ENCODE results near the gene TPP1.

Gene TPP1

DNA sequence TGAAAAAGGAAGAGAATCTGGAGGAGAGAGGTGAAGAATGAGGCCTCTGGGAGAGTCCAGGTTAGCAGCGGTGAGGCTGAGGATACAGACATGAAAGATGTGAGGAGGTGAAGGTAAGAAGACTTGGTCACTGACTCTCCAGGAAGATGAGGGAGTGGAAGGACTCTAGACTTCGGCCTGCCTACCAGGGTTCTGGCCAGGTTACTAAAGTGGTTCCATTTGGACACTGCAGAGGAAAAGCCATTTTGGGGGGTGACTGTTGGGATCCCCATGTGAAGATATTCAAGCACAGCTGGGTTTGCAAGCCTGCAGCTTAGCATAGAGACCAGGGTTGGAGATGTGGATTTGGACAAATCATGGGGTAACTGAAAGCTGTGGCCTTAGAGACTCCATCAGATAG, 28.6 kb upstream of the TPP1 start:
- in situ Hi-C loops (cut with MboI; ENCODE audit: low sequenced_read_pairs): no loop called here

DNA sequence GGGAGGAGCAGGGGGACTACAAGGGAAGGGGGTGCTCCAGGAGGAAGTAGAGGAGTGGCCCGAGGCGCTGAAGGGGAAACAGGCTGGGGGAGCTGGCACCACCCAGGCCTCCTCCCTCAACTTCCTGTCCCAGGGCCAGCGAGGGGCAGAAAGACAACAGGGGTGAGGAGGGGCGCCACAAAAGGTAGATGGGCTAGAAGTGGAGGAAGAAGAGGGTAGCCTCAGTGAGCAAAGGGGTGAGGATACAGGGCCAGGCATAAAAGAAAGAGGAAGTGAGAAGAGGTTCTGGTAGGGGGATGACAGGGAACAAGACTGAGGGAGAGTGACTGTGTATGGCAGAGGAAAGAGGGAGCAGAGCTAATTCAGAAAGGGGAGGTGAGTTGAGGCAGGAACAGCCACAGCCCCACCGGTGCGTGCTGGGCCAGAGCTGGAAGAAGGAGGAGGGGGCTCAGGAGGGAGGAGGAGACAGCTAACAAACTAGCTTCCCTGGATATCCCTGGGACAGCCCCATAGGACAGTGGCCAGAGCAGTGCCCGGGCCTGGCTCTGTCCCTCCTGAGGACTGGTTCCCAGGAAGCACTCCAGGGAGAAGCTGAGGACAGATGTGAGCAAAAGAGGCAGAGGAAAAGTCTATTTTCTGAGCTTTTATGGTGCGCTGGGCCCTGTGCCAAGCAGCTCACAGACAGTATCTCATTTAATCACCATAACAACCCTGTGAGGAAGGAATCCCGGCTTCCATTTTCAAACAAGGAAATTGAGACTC, 27.9 kb upstream of the TPP1 start:
- in situ Hi-C loops (cut with MboI; ENCODE audit: low sequenced_read_pairs): no loop called here

DNA sequence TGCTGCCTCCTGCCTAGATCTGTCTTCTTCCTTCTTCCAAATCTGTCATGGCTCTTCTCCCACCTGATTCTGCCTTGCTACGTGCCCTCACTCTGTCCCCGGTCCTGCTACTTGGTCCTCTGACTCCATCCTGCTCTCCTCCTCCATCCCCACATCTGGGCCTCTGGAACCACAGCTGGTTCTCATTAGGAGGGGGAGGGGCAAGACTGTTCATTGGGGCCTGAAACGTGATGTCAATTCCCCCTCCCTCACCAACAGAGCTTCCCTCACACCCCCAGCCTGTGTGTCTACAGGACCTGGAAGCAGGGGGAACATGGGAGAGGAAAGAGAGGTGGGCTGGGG, 27.3 kb upstream of the TPP1 start:
- in situ Hi-C loops (cut with MboI; ENCODE audit: low sequenced_read_pairs): no loop called here

DNA sequence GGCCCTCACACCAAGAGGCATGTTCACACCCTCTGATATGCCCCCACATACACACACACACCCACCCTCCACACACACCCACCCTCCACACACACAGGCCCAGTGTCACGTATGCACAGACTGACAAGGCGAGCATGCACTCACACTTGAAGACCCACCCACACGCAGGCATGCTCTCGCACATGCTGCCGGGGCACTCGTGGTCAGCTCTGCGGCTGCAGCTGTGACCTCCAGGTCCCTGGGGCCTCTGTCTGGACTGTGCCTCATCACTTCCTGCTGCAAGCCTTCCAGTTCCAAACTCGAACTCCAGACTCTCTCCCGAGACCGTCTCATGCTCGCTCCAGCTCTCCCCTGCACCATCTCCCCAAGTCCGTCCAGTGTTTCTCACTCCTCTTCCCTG, 26.8 kb upstream of the TPP1 start:
- in situ Hi-C loops (cut with MboI; ENCODE audit: low sequenced_read_pairs): no loop called here

DNA sequence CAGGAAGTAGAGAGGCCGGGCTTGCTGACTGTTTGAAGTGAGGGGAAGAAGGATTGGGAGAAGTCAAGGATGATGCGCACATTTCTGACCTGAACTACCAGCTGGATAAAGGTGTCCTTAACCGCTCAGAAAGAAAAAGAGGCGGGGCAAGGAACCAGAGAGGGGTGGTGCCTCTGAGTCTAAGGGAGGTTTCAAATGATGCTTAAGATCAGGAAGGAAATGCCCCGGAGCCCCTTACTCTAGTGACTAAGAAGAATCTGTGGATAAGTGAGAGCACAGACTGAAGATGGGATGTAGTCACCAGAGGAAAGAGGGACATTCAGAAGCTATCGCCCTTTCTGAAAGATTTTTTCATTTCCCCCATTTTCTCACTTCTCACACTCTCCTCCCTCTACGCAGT, 23.7 kb upstream of the TPP1 start:
- in situ Hi-C loops (cut with MboI; ENCODE audit: low sequenced_read_pairs): no loop called here

DNA sequence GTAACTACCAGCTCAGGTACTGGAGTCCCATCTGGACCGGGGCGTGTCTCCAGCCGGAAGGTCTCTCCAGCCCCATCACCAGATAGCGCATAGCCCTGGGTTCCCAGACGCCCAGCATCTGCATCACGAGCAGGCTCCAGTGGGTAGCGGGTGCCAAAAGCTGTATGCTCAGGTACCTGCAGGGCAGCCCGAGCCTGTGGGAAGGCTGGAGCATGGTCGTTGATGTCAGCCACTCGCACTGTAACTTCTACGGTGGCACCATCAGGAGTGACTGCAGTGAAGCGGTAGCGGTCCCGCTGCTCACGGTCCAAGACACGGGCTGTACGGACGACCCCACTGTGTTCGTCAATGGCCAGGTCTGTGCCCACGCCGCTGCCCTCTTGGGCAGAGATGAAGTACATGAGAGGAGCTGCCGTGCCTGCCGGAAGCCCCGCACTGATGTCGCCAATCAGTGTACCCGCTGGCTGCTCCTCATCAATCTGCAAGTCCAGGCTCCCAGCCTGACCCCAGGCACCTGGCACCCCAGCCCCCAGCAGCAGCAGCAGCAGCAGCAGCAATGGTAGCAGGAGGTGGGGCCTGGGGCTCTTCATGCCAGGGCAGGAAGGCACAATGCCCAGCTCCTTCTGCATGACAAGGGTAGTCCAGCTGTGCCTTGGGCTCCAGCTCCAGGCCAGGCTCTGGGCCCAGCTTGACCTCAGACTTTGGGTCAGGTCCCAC, 21.9 kb upstream of the TPP1 start:
- in situ Hi-C loops (cut with MboI; ENCODE audit: low sequenced_read_pairs): no loop called here

DNA sequence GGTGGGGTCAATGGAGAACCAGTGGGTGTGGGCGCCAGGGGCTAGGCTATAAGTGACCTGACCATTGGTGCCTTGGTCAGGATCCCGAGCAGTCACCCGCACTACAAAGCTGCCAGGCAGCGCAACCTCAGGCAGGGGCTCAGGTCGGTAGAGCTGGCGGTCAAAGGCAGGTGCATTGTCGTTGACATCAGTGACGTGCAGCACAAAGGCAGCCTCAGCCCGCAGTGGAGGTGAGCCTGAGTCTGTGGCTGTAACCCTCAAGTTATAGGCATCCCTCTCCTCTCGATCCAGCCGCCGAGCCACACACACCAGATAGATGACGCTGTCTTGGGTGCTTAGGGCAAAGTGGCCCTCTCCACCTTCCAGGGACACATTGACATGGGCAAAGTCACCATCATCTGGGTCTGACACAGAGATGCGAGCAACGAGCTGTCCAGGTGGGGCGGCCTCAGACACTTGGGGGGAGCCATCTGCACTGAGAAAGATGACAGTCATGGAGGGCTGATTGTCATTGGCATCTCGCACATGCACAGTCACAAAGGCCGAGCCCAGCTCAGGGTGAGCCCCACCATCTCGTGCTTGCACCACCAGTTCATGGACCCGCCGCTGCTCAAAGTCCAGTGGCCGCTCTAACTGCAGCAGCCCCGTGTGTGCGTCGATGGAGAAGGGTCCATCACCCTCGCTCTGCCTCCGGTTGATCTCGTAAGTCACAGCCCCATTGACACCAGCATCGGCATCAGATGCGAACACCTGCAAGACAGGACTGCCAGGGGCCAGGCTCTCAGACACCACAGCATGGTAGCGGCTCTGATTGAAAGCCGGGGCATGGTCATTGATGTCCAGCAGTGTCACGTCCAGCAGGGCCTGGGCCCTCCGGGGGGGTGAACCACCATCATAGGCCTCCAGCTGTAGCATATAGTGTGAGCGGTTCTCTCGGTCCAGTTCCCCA, 21.1 kb upstream of the TPP1 start:
- in situ Hi-C loops (cut with MboI; ENCODE audit: low sequenced_read_pairs): no loop called here

DNA sequence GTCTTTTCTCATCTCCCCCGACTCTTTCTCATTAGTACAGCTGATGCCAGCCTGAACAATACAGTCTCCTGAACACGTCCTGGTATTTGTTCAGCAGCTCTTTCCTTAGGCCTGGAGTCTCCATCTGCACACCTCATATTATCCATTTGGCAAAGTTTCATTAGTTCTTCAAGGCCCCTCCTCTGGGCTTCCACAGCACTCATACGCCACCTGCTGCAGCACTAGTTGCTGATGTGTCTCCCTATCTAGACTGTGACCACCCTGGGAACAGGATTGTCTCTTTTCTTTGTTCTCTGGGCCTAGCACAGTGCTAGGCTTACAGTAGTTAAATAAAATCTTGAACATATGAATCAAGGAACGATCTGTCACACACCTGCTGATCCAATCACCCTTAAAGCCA, 19.2 kb upstream of the TPP1 start:
- in situ Hi-C loops (cut with MboI; ENCODE audit: low sequenced_read_pairs): no loop called here

DNA sequence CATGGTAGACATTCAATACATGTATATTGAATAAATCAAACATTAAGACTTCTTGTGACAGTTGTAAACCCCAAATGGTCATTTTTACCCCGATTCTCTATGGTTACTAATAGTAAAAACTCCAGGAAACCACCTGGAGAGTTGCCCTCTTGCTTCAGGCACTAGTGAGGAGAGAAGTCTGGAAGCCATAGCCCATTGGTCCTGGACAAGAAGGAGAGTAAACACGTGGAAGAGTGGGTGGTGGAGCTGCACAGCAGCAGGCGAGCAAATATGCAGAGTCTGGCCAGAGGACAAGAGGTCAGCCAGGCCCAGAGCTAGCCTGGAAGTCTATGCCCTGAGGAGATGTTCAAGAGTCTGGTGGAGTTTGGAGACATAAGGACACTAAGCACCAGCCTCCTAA, 18.6 kb upstream of the TPP1 start:
- in situ Hi-C loops (cut with MboI; ENCODE audit: low sequenced_read_pairs): no loop called here

DNA sequence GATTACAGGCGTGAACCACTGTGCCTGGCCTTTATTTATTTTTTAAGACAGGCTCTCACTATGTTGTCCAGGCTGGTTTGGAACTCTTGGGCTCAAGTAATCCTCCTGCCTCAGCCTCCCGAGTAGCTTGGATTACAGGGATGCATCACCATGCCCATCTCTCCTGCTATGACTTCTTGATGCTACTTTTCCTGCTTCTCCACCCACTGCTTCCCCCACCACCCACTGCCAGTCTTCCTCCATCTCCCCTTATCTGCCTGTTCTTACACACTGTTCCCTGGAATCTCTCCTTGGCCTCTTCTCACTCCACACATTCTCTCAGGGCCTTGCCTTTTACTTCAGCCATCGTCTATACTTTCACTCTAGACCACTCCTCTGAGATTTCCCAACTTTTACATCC, 17.3 kb upstream of the TPP1 start:
- in situ Hi-C loops (cut with MboI; ENCODE audit: low sequenced_read_pairs): no loop called here

DNA sequence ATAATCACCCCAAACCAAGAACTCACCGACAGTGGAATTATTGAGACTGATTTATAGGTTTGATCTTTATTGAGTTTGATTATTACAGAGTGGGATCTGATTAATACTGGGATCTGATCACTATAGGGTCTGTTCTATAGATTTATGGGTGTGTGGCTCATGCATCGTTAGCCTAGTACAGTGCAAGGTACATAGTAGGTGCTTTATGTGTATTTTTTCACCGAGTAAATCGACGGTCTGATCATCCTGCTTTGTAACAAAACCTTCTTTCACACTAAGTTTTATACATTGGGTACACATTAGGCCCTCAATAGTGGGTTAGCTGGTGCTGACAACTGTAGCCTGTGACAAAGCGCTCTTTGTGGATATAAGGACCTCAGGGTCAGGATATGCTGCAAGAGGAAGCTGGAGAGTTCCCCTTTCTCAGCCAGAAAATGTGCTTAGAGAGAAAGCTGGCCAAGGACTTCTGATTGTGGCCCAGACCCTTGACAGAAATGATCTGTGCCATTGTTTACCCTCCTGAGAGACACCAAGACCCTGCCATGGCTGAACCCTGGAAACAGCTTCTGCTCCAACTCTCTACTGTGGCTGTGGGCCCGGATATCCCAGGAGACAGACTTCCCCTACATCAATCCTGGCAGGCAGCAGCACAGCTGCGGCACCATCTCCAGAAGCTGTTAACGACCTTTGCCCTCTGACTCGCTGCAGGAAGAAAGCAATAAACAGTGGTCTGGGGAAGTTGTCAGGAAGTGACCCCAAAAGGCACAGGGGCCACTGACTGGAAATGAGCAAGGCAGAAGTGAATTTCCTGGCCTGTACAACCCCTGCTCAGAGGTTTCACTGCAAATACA, 16.1 kb upstream of the TPP1 start:
- in situ Hi-C loops (cut with MboI; ENCODE audit: low sequenced_read_pairs): no loop called here

DNA sequence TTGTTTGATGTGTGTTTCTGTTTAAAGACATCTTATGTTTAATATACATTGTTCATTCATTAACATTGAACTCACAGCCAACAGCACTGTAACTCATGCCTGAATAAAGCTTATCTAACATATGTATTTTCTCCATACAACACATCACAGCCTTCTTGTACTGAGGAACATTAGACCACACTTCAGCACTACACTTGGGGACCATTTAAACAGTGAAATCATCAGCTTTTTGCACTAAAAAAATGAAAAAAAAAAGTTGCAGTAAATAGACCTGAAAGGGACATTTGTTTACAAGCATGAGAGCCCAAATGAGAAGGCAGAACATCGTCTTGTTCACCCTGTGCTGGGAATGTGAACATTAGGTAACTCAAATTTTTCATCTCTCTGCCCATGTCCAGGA, 15.3 kb upstream of the TPP1 start:
- in situ Hi-C loops (cut with MboI; ENCODE audit: low sequenced_read_pairs): no loop called here

DNA sequence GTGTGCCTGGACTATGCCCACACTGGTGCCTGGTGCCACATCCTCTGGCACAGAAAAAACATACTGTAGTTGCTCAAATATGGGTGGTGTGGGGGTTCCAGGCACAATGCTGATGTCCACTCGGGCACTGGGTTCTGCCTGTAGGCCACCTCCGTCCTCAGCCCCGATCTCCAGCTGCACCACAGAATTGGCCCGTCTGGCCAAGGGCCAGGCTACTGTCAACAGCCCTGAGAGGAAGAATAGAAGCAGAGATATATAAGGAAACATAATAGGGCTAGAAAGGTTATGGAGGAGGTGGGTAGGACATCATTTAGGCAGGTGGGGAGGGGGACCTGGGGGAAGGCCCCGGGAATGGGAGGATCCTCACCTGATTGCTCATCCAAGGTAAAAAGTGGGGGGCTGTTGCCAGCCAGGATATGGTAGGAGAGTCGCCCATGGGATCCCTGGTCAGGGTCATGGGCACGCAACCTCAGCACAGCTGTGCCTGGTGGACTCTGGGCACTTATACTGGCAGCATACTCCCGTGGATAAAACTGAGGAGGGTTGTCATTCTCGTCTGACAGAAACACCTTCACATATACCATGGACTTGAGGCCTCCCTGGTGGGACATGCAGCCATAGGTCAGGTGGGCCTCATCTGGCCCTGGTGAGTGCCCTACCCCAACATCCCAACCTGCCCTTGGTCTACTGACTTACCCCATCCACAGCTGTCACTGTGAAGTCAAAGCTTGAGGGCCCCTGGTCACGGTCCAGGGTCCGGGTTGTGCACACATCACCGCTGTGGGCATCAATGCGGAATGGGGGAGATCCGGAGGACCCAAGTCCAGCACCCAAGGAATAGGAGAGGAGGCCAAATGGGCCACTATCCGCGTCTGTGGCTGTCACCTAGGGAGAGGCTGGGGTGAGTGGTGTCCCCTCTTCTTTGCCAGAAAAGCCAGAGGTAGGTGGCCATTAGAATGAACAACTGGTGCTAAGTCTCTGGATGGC, 14.5 kb upstream of the TPP1 start:
- in situ Hi-C loops (cut with MboI; ENCODE audit: low sequenced_read_pairs): no loop called here

DNA sequence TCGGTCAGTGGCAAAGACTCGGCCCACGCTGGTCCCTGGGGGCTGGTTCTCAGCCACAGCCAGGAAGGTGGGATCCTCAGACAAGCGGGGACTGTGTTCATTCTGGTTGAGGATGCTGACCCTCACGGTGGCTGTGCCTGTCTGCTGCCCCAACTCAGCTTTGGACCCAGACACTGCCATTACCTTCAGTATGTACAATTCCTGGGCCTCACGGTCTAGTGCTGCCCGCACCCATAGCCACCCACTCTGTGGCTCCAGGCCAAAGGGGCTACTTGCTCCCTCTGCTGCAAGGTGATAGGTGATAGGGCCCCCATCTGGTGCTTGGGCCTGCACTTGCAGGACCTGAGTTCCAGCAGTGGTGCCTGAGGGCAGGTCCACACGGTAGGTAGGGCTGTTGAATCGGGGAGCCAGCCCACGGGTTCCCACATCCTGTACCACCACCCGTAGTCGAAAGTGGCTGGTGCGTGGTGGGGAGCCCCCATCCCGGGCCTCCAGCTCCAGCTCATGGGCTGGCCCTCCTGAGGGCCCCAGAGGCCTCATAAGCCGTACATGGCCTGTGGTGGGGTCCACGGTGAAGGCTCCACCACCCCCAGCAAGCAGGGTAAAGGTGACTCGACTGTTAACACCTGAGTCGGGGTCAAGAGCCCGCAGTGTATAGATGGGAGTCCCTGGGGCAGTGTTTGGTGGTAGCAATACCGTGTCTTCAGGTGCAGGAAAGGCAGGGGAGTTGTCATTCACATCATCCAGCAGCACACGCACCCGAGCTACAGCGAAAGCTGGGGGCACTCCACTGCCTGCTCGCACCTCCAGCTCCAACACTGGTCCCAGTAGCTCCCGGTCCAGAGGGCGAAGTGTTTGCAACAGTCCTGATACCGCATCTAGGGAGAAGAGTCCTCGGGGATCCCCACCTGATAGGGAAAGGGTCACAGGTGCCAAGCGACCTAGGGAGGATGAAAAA, 13.2 kb upstream of the TPP1 start:
- in situ Hi-C loops (cut with MboI; ENCODE audit: low sequenced_read_pairs): no loop called here

DNA sequence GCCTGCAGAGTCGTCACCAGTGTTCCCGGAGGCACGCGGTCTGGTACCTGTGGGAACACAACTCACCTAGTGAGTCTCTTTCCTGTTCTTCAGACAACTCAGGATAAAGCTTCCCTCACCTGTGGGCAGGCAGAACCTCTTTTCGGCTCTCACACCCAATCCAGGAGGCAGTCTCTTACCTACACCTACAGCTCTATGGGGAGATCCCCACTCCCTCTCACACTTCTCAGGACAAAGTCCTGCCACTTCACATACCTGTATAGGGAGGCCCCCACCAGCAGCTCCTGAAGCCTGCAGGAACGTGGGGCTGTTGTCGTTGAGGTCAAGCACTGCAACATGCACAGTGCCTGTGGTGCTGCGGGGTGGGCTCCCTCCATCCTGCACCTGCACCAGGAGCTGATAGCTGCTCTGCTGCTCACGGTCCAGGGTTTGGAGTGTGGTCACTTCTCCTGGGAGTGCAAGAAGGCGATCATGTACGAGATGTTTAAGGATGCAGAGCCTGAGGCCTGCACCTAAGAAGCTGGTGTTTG, 12.2 kb upstream of the TPP1 start:
- in situ Hi-C loops (cut with MboI; ENCODE audit: low sequenced_read_pairs): no loop called here

DNA sequence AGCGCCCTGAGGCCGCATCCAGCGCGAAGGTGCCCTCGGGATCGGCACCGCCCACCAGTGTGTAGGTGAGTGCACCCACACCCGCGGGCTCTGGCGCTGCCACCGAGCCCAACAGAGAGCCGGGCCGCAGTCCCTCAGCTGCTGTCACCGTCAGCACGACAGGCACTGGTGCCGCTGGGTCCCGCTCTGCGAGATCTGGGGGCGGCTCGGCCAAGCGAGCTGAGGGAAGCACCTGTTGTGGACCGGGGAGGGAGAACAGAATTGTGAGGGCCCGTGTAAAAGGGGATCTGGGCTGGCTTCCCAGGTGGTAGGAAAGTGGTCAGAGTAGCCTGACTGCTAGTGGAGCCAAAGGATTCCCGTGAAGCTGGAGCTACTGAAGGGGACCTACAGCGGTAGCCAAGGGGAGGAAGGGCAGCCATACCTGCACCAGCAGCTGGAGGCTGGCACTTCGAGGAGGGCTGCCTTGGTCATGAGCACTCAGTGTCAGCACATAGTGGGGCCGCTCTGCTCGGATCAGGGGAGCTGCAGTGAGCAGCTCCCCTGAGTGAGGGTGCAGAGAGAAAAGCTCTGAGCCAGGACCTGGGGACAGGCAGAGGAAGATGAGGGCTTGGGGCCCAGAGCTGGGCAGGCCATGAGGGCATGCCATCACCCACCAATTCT, 11.5 kb upstream of the TPP1 start:
- in situ Hi-C loops (cut with MboI; ENCODE audit: low sequenced_read_pairs): no loop called here

DNA sequence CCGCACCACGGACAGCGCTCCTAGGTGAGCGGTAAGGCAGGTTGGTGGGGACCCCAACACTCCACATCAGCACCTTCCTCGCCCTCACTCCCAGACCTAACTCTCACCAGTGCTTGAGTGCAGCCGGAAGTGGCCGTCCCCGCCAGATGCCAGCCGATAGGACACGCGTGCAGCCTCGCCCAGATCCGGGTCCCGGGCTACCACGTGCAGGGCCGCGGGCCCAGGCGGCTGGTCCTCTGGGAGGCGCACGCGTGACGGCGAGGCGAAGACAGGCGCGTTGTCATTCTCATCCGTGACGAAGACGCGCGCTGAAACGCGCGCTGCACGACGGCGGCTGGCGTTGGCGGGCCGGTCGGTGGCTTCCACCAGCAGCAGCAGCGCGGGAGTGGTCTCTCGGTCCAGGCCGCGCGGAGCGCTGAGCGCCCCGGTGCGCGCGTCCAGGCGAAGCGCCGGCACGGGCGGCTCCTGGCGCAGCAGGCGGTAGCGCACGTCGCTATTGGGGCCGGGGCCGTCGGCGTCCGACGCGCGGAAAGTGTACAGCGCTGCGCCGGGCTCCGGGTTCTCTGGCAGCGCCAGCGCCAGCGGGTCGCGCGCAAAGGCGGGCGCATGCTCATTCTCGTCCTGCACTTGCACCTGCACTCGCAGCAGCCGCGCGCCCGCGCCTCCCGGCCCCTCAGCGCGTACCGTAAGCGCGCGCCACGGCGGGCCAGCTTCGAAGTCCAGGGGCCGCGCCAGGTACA, 10.8 kb upstream of the TPP1 start:
- in situ Hi-C loops (cut with MboI; ENCODE audit: low sequenced_read_pairs): no loop called here
